ENCODE measurements around the gene TFF1. TPM values are rescaled to one million over a fixed set of nuclear protein-coding genes. Genes with fewer than 3 reads are reported as not detected.
A peak's percentile ranks its signal among the peaks of the same experiment; 100 is the strongest.
"Not testable (repeated sequence)": the region's sequence is repeated elsewhere in the genome, so short reads cannot be mapped to it uniquely, and the experiment has no call there.

The TFF1 gene
- total RNA-seq = not detected

- FAIRE-seq = no peak
- DNase-seq (ENCODE audit: low spot score in 2 of 2) = no peak
These were observed at the start of gene TFF1 for GRCh38 chr21:42366292-42367010. TSS of gene TFF1 (minus strand) at chr21:42366535. CDS start at chr21:42366495, 40 bp downstream.

- DNase-seq (ENCODE audit: low spot score in 2 of 2) (peak in 1 of 2 donors; percentile 54), FAIRE-seq (no peak)
These were observed 48.8 kb upstream of the TFF1 start for GRCh38 chr21:42414928-42415769.

GRCh38 chr21:42414553-42414927 is 48.2 kb upstream of the TFF1 start:
- FAIRE-seq (no peak), DNase-seq (ENCODE audit: low spot score in 2 of 2) (no peak)

GRCh38 chr21:42414066-42414465 is 47.7 kb upstream of the TFF1 start:
- FAIRE-seq (no peak), DNase-seq (ENCODE audit: low spot score in 2 of 2) (no peak)

- no peak for DNase-seq (ENCODE audit: low spot score in 2 of 2)
- FAIRE-seq = no peak
These were observed 47.2 kb upstream of the TFF1 start for GRCh38 chr21:42413500-42413899.

- no peak for FAIRE-seq
- DNase-seq (ENCODE audit: low spot score in 2 of 2) = no peak
These were observed 46.8 kb upstream of the TFF1 start for GRCh38 chr21:42413093-42413492.

- FAIRE-seq (no peak), DNase-seq (ENCODE audit: low spot score in 2 of 2) (no peak)
These were observed 46.2 kb upstream of the TFF1 start for GRCh38 chr21:42412636-42412933.

GRCh38 chr21:42411891-42412635 is 45.7 kb upstream of the TFF1 start:
- no peak for DNase-seq (ENCODE audit: low spot score in 2 of 2)
- FAIRE-seq = no peak

GRCh38 chr21:42411197-42411869 is 45.0 kb upstream of the TFF1 start:
- DNase-seq (ENCODE audit: low spot score in 2 of 2) (no peak), FAIRE-seq (no peak)

- no peak for DNase-seq (ENCODE audit: low spot score in 2 of 2)
- FAIRE-seq = no peak
These were observed 43.0 kb upstream of the TFF1 start for GRCh38 chr21:42409366-42409765.

GRCh38 chr21:42408718-42409117 is 42.4 kb upstream of the TFF1 start:
- DNase-seq (ENCODE audit: low spot score in 2 of 2); FAIRE-seq: not testable (repeated sequence)

- DNase-seq (ENCODE audit: low spot score in 2 of 2) (no peak), FAIRE-seq (no peak)
These were observed 41.1 kb upstream of the TFF1 start for GRCh38 chr21:42407476-42407875.

GRCh38 chr21:42406866-42407265 is 40.5 kb upstream of the TFF1 start:
- no peak for FAIRE-seq
- DNase-seq (ENCODE audit: low spot score in 2 of 2) = no peak

GRCh38 chr21:42406201-42406621 is 39.9 kb upstream of the TFF1 start:
- FAIRE-seq (no peak), DNase-seq (ENCODE audit: low spot score in 2 of 2) (no peak)

- no peak for DNase-seq (ENCODE audit: low spot score in 2 of 2)
- FAIRE-seq = no peak
These were observed 39.0 kb upstream of the TFF1 start for GRCh38 chr21:42405064-42406013.

GRCh38 chr21:42404539-42404938 is 38.2 kb upstream of the TFF1 start:
- FAIRE-seq (no peak), DNase-seq (ENCODE audit: low spot score in 2 of 2) (no peak)

GRCh38 chr21:42403611-42404231 is 37.4 kb upstream of the TFF1 start, which contains the start of gene UBASH3A:
TSS of gene UBASH3A (plus strand) at chr21:42403902. CDS start at chr21:42403946, 44 bp downstream.
- FAIRE-seq (no peak), DNase-seq (ENCODE audit: low spot score in 2 of 2) (no peak)

- no peak for FAIRE-seq
These were observed 35.5 kb upstream of the TFF1 start for GRCh38 chr21:42401820-42402251.

GRCh38 chr21:42401154-42401553 is 34.8 kb upstream of the TFF1 start:
- DNase-seq (ENCODE audit: low spot score in 2 of 2) = no peak
- no peak for FAIRE-seq

More at GRCh38 chr21:42401820-42402251, 35.5 kb upstream of the TFF1 start:
- no peak for DNase-seq (ENCODE audit: low spot score in 2 of 2)
